Measurements from ENCODE around the gene OLFM3.

OLFM3 gene

GRCh38 chr1:101996825-101997465 is at the start of gene OLFM3:
TSS of gene OLFM3 (minus strand) at chr1:101996926.
- no peak for DNase-seq (ENCODE audit: low read depth)

- DNase-seq (ENCODE audit: low read depth) = no peak
Measured at GRCh38 chr1:102045752-102046151, 49.0 kb upstream of the OLFM3 start.

DNA sequence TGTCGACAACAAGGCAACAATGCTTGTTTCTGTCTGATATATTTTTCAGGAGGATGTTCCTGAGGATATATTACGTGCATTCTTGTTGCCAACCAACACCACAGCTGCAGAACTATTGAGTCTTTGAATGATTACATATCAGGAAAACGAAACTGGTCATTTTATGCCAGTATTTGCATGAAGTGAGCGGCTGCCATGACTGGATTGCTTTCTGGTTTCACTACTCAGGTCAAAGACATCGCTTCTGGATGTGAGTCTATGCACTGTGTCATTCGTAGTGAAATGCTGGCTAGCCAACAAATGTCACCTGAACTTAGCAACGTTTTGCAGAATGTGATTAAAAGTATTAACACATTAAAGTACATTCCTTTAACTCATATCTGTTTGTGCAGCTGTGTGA is 35.8 kb upstream of the OLFM3 start:
- no peak for DNase-seq (ENCODE audit: low read depth)

- DNase-seq (ENCODE audit: low read depth) = no peak
Measured at GRCh38 chr1:102019530-102019929, 22.8 kb upstream of the OLFM3 start.

DNA sequence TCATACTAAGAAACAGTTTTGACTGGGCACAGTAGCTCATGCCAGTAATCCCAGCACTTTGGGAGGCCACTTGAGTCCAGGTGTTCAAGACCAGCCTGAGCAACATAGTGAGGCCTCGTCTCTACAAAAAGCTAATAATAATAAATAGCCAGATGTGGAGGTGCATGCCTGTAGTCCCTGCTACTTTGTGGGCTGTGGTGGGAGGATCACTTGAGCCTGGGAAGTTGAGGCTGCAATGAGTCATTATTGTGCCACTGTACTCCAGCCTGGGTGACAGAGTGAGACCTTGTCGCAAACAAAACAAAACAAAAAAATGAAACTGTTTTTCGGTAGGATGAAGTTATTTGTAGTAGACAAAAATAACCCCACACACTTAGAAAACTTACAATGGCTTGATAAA is 19.0 kb upstream of the OLFM3 start:
- DNase-seq (ENCODE audit: low read depth) = no peak

- DNase-seq (ENCODE audit: low read depth) = no peak
Measured at GRCh38 chr1:102002057-102002456, 5.3 kb upstream of the OLFM3 start.

DNA sequence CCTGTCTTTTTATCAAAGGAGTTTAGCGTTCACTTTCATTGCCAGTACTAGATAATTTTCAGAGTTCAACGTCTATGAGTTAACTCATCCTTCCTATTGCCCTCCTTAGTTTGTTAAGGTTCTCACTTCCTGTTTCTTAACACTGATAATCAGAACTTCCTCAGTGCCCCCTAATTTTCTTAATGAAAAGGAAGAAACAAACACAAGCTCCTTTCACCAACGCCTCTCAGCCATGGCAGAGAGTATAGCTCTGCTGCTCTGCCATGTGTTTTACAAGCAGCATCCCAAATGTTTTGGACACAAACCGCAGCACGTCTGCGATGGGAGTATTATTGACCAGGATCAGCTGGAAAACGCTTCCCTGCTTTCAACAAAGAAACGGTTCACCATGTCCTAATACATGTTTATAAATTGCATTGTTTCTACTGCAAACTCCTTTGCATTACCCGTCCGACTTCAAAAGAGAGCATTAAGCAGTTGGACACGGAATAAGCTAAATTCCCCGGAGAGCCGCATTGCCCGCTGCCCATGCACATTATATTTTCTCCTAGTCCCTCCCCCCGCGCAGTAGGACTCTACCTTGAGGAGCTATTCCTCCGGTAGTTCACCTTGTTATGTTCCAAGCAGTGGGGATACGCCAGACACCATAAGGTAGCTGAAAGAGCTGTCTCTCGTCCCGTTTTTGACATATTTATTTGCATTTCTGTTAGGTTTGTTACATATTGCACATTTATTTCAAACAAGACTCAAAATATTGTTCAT is 561 bp downstream of the OLFM3 start:
- no peak for DNase-seq (ENCODE audit: low read depth)

GRCh38 chr1:101993710-101994109 is 3.0 kb downstream of the OLFM3 start:
- DNase-seq (ENCODE audit: low read depth) = no peak

GRCh38 chr1:101992821-101993575 is 3.7 kb downstream of the OLFM3 start:
- DNase-seq (ENCODE audit: low read depth) = no peak

DNA sequence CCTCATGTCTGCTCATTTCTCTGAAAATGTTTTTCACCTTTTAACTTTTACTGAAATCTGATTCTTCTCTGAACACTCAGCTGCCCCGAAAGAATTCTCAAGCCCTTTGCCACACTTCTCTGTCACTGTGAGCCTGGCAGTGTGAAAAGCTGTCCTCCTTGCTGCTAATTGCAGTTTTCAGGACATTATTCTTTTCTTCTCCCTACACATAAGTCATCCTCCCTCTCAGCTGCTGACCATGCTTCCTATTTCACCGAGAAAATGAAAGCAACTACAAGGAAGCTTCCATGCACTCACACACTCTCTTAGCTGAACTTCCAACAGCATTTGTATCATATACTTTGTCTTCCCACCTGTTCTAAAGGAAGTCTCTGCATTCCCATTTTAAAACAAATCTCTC is 15.8 kb downstream of the OLFM3 start:
- DNase-seq (ENCODE audit: low read depth) = no peak

GRCh38 chr1:101977266-101977665 is 19.5 kb downstream of the OLFM3 start:
- no peak for DNase-seq (ENCODE audit: low read depth)

DNA sequence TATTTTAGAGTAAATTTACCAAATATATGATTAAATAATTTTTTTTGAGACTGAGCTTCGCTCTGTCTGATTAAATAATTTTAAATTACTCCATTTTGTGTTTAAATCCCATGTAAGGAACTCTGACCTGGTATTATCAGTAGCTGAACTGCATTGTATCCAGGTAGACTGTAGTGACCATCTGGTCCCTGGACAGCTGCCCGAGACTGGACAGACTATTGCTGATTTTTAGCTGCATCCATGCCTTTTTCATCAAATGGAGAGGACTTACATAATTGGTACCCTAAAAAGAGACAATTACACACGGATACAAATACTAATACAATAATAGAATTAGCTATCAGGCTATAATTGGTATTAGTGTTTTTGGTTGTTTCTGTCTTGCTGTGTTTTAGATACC is 20.6 kb downstream of the OLFM3 start:
- DNase-seq (ENCODE audit: low read depth) = no peak

GRCh38 chr1:101975371-101975770 is 21.4 kb downstream of the OLFM3 start:
- DNase-seq (ENCODE audit: low read depth) = no peak

GRCh38 chr1:101974599-101975274 is 22.0 kb downstream of the OLFM3 start:
- no peak for DNase-seq (ENCODE audit: low read depth)

GRCh38 chr1:101971304-101971703 is 25.4 kb downstream of the OLFM3 start:
- DNase-seq (ENCODE audit: low read depth) = no peak

DNA sequence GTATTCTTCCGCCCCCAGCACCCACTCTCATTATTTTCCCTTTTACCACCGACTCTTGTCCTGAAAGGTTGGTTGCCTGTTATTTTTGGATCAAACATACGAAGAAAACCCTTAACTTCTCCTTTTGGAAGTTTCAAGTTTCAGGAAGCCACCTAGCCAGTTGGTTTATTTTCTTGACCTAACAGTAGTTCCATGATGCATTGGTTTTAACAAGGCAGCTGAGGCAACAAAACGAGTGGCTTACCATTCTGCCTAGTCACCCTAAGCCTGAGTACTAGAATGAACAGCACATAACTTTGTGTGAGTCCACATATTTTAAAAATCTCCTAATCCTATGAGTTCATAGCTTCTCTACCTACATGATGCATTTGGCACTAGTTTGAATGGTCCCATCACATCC is 28.9 kb downstream of the OLFM3 start:
- DNase-seq (ENCODE audit: low read depth) = no peak

DNA sequence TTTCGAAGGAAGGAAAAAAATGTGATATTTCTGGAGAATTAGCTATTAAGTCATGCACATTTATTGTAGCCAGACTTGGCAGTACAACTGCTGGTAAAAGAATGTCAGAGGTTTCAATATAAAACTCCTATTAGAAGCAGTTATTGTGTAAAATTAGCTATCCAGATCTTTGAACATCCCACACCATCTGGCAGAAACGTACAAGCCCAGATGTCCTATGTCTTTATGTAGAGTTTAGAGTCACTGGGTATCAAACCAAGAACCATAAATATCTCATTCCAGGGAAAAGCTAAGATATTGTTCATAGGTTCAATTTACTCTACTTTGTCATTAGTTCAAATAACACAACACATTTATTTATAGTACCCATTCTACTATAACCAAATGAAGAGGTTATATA is 31.4 kb downstream of the OLFM3 start:
- DNase-seq (ENCODE audit: low read depth) = no peak

GRCh38 chr1:101964708-101965107 is 32.0 kb downstream of the OLFM3 start:
- no peak for DNase-seq (ENCODE audit: low read depth)

GRCh38 chr1:101960142-101960541 is 36.6 kb downstream of the OLFM3 start:
- DNase-seq (ENCODE audit: low read depth) = no peak

DNA sequence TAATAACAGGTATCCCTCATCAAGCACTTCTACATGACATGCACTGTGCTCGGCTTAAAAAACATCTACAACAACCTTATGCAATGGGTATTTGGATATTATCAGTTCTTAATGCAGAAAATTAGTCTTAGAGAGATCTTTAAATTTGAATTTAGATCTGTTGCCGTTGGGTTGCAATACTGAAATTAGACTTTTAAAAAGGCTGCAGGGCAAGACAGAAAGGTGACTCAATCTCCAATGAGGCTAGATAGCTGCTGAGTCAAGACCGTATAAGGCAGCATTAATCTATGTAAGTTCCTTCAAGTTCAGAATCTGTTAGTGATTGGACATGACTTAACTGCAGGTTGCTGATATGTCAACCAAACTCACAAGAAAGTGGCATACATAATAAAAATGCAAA is 37.3 kb downstream of the OLFM3 start:
- no peak for DNase-seq (ENCODE audit: low read depth)

DNA sequence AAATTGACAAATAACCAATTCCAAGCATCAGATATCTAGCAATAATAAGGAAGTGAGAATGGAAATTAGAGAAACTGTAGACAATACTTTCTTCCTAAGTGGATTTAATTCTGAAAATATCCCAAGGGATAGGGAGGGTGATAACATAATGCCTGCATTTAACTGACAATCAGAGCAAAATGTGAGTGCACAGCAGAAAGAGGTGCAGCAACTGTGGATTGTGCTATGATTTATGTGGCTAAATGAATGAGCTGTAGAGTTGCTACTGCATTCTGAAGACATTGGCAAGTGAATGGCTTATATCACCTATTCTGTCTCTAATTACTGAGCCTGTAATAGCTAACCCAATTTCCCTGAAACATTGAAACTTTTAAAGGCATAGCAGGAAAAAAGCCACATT is 39.0 kb downstream of the OLFM3 start:
- no peak for DNase-seq (ENCODE audit: low read depth)

GRCh38 chr1:101953623-101954022 is 43.1 kb downstream of the OLFM3 start:
- DNase-seq (ENCODE audit: low read depth) = no peak

DNA sequence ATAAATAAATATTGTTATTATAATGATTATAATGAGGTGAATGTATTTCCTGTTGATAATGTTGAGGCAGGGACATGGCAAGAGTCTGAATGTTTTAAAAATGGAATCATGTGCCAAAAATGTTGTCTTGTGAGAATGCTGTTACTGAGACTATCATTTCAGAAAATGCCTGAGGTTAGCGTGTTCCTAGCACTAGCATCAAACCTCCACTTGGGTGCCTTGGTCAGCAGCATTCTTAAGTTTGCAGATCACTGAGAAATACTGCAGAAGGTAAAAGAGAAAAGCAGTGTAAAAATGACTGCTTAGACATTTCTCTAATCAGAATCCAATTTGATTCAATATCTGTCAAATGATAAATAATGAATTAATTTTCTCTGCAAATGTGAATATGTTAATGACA is 50.8 kb downstream of the OLFM3 start:
- no peak for DNase-seq (ENCODE audit: low read depth)
